OCI-LY7 (cell line): ENCODE measurements around the gene NSG1. TPM values are rescaled to one million over a fixed set of nuclear protein-coding genes. Genes with fewer than 3 reads are reported as not detected.

Source experiments
- BruUV-seq: library from RNA; stranded (reverse); fragments of 400-500 nt; replicated peaks from 2 replicates; lab custom pipeline; 2021; lab: Mats Ljungman, UMichigan
- CTCF ChIA-PET: fragments of 300-600 bp; sonication (Branson Sonifier 250); formaldehyde crosslinking; loops from one replicate; lab custom pipeline; 2022; ENCODE audit warnings: antibody characterized with exemption; ENCODE audit not compliant: unreplicated experiment; lab: Charles Lee
- POLR2A ChIA-PET: fragments of 300-600 bp; sonication (Branson Sonifier 250); formaldehyde crosslinking; loops from one replicate; lab custom pipeline; 2022; ENCODE audit warnings: antibody characterized with exemption; lab: Charles Lee
- DNase-seq: peaks from one replicate; pipeline ENCODE4 v3.0.0-alpha.2; 2015; ENCODE audit warnings: low spot score
- H2AFZ ChIP-seq: fragments of 200-600 bp; sonication (generic), shearing (Covaris generic); 2 replicates; pipeline ENCODE4 v1.6.1; 2014; ENCODE audit warnings: mild to moderate bottlenecking, antibody characterized with exemption, low read length, moderate library complexity
- H3K27ac ChIP-seq: fragments of 200-600 bp; sonication (generic); 2 replicates; pipeline ENCODE4 v1.5.1; 2014; ENCODE audit warnings: mixed run types, low read depth, mild to moderate bottlenecking, moderate library complexity, low read length, inconsistent platforms; ENCODE audit not compliant: poor library complexity, severe bottlenecking
- H3K36me3 ChIP-seq: fragments of 200-600 bp; sonication (generic); 2 replicates; pipeline ENCODE4 v1.6.1; 2014; ENCODE audit warnings: mild to moderate bottlenecking, antibody characterized with exemption, low read length, moderate library complexity, mixed read lengths; ENCODE audit not compliant: insufficient read depth
- H3K4me1 ChIP-seq: fragments of 200-600 bp; sonication (generic); 2 replicates; pipeline ENCODE4 v1.5.1; 2014; ENCODE audit warnings: mild to moderate bottlenecking, low read length; ENCODE audit not compliant: insufficient read depth, poor library complexity, severe bottlenecking
- H3K4me2 ChIP-seq: fragments of 200-600 bp; sonication (generic); 2 replicates; pipeline ENCODE4 v1.6.1; 2014; ENCODE audit warnings: mild to moderate bottlenecking, low read length
- H3K4me3 ChIP-seq: fragments of 200-600 bp; sonication (generic); 2 replicates; pipeline ENCODE4 v1.5.1; 2014; ENCODE audit warnings: mild to moderate bottlenecking, low read depth, low read length; ENCODE audit not compliant: poor library complexity, severe bottlenecking
- H3K79me2 ChIP-seq: fragments of 200-600 bp; sonication (generic); 2 replicates; pipeline ENCODE4 v1.6.1; 2016; ENCODE audit warnings: low read depth, mild to moderate bottlenecking, low read length, moderate library complexity, mixed read lengths; ENCODE audit not compliant: insufficient read depth
- H3K9me2 ChIP-seq: fragments of 200-600 bp; sonication (generic); 2 replicates; pipeline ENCODE4 v1.6.1; 2016; ENCODE audit warnings: mild to moderate bottlenecking, low read length, mixed read lengths; ENCODE audit not compliant: insufficient read depth
- H3K9me3 ChIP-seq: fragments of 200-600 bp; sonication (generic); 2 replicates; pipeline ENCODE4 v1.6.1; 2014; ENCODE audit warnings: mild to moderate bottlenecking, mixed run types, low read length, mixed read lengths
- H4K20me1 ChIP-seq: fragments of 200-600 bp; sonication (generic); 2 replicates; pipeline ENCODE4 v1.6.1; 2014; ENCODE audit warnings: mild to moderate bottlenecking, antibody characterized with exemption, low read length, moderate library complexity, mixed read lengths; ENCODE audit not compliant: insufficient read depth
- EZH2phosphoT487 ChIP-seq: fragments of 200-600 bp; sonication (generic); IDR thresholded peaks from 2 replicates; pipeline ENCODE4 v1.6.1; 2018; ENCODE audit warnings: low read depth, borderline replicate concordance, mild to moderate bottlenecking, mixed run types, antibody characterized with exemption, low read length, moderate library complexity, mixed read lengths
- intact Hi-C: fragments of 100-400 bp; cut with micrococcal nuclease; formaldehyde crosslinking; loops from one replicate; pipeline ENCODE4 v1.10.0; 2022; ENCODE audit not compliant: unreplicated experiment
- total RNA-seq, 2 experiments: library from RNA; depleted of rRNA in 1 of 2; stranded (reverse); fragments of >200 nt in 1 of 2; shearing (Covaris generic) in 1 of 2; gene quantifications; 2 replicates each; pipeline ENCODE4 v1.2.3, GENCODE V29; 2014 to 2022
- TF ChIP-seq, protein P1 (sequence below): fragments of 200-600 bp; sonication (generic); conservative IDR thresholded peaks from 2 replicates; pipeline ENCODE4 v1.5.1; 2014; ENCODE audit warnings: mild to moderate bottlenecking, antibody characterized with exemption, low read length, moderate library complexity, mixed read lengths

The NSG1 gene
- total RNA-seq, 2 experiments from 2014 or later: 35.5 to 38.8 TPM

DNA sequence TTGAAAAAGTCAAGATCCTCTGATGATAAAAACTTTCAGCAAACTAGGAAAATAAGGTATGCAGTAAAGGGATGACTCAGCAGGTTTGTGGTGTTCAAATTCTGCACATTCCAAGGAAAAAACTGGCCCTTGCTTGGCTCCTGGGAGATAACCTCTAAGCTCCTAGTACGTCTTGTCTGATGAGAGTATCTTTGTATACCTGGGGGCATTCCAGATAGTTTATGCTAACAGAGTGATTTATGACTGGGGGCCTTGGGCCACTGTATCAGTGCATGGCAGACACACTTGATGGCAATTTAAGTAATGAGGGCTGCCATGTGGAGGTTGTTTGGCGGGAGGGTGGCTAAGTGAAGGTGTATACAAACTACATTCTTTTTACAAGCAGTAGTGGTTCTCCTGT, 56.9 kb downstream of the NSG1 start:
- BruUV-seq: no TSS peak

DNA sequence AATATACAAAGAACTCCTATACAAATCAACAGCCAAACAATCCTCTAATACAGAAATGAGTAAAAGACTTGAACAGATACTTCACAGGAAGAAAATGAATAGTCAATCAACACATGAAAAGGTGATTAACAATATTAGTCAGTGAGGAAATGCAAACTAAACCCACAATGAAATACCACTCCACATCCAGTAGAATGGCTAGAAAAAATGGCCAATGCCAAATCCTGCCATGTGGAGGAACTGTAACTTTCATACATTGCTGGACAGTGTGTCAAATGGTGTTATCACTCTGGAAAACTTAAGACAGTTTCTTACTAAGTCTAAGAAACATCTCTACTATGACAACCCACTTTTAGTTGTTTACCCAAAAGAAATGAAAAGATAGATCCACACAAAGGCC, 59.5 kb downstream of the NSG1 start:
- H3K4me1 ChIP-seq: peaks cover 13% of the 10 kb centered on the region
- peaks cover 5% of the 10 kb centered on the region for H3K36me3 ChIP-seq
- no peaks in the 10 kb centered on the region for H3K79me2 ChIP-seq
- H4K20me1 ChIP-seq: no peaks in the 10 kb centered on the region
- H3K4me2 ChIP-seq: no peak overlapping the region
- H3K9me2 ChIP-seq: no peaks in the 10 kb centered on the region
- BruUV-seq: no TSS peak
- intact Hi-C loops: no loop called here
- ChIA-PET CTCF (no interaction called here), POLR2A (no interaction called here)
- no peak overlapping the region for H3K4me3 ChIP-seq
- no peak overlapping the region for H2AFZ ChIP-seq
- TF ChIP-seq, protein P1, sequence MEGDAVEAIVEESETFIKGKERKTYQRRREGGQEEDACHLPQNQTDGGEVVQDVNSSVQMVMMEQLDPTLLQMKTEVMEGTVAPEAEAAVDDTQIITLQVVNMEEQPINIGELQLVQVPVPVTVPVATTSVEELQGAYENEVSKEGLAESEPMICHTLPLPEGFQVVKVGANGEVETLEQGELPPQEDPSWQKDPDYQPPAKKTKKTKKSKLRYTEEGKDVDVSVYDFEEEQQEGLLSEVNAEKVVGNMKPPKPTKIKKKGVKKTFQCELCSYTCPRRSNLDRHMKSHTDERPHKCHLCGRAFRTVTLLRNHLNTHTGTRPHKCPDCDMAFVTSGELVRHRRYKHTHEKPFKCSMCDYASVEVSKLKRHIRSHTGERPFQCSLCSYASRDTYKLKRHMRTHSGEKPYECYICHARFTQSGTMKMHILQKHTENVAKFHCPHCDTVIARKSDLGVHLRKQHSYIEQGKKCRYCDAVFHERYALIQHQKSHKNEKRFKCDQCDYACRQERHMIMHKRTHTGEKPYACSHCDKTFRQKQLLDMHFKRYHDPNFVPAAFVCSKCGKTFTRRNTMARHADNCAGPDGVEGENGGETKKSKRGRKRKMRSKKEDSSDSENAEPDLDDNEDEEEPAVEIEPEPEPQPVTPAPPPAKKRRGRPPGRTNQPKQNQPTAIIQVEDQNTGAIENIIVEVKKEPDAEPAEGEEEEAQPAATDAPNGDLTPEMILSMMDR: no peak
- TF ChIP-seq EZH2phosphoT487: no peak
- H3K9me3 ChIP-seq: no peaks in the 10 kb centered on the region
- no peak overlapping the region for H3K27ac ChIP-seq
- DNase-seq: no peak

More for the DNA sequence above, 56.9 kb downstream of the NSG1 start:
- no peak overlapping the region for H3K4me2 ChIP-seq
- no peaks in the 10 kb centered on the region for H3K4me1 ChIP-seq
- ChIA-PET CTCF (no interaction called here), POLR2A (no interaction called here)
- no peaks in the 10 kb centered on the region for H3K79me2 ChIP-seq
- TF ChIP-seq, protein P1: no peak
- TF ChIP-seq EZH2phosphoT487: no peak
- H4K20me1 ChIP-seq: no peaks in the 10 kb centered on the region
- intact Hi-C loops: no loop called here
- H3K27ac ChIP-seq: no peak overlapping the region
- no peaks in the 10 kb centered on the region for H3K9me3 ChIP-seq
- no peak overlapping the region for H2AFZ ChIP-seq
- H3K9me2 ChIP-seq: no peaks in the 10 kb centered on the region
- H3K36me3 ChIP-seq: peaks cover 3% of the 10 kb centered on the region
- H3K4me3 ChIP-seq: no peak overlapping the region
- no peak for DNase-seq

DNA sequence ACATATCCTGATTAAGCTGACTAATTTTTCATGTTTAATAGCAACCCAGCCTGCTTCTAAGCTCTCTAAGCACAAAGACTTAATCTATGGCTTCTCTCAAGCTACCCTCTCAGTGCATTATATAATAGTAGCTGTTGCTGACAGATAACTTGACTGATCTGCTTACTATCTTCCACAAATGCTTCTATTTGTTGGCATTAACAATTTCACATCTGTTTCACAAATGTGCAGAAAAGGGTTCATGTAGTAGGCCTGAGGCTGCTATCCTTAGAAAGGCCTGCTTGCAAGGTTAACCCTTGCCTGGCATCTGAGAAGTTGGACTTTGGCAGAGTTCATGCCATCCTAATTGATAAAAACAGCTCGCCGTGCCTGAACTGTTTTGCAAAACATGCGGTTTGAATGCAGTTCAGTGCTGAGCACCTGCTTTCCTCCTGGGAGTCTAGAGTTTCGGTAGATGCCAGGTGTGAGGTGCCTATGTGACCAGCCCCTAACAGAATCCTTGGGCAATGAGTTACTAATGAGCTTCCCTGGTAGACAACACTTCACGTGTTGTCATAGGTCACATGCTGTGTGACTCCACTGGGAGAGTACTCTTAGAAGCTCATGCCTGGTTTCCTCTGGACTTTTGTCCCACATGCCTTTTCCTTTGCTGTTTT, 68.4 kb downstream of the NSG1 start:
- no TSS peak for BruUV-seq
- H3K4me1 ChIP-seq: peaks cover 60% of the 10 kb centered on the region
- H3K4me3 ChIP-seq: peak overlapping the region; percentile 32
- peak overlapping the region; percentile 65 for H3K4me2 ChIP-seq
- intact Hi-C loops: loop anchor here (2.0 kb wide), 1 partner anchor 111 kb away; no protein-coding TSS in a partner anchor
- ChIA-PET POLR2A (interaction anchor here (0.6 to 2.5 kb wide), 14 partner anchors 9 to 1492 kb away, joined by 3 to 12 read pairs (median 4); partner anchors contain the start of gene GRK4), CTCF (no interaction called here)
- peak; percentile 92 for DNase-seq
- no peaks in the 10 kb centered on the region for H3K9me2 ChIP-seq
- H3K9me3 ChIP-seq: no peaks in the 10 kb centered on the region
- no peak overlapping the region for H2AFZ ChIP-seq
- peaks cover 69% of the 10 kb centered on the region for H3K36me3 ChIP-seq
- no peak for TF ChIP-seq EZH2phosphoT487
- TF ChIP-seq, protein P1: no peak
- H3K27ac ChIP-seq: peak overlapping the region; percentile 81
- no peaks in the 10 kb centered on the region for H3K79me2 ChIP-seq
- H4K20me1 ChIP-seq: no peaks in the 10 kb centered on the region
